Caco-2 (cell line): ENCODE data around the gene AKAP12. TPM values are rescaled to one million over a fixed set of nuclear protein-coding genes. Genes with fewer than 3 reads are reported as not detected.

ENCODE experiments used
- BruUV-seq: library from RNA; stranded (reverse); fragments of 400-500 nt; replicated peaks from 2 replicates; lab custom pipeline; 2021; lab: Mats Ljungman, UMichigan
- CTCF ChIA-PET: fragments of 300-600 bp; sonication (Branson Sonifier 250); formaldehyde crosslinking; loops from one replicate; lab custom pipeline; 2022; ENCODE audit warnings: antibody characterized with exemption; lab: Charles Lee
- POLR2A ChIA-PET: fragments of 300-600 bp; sonication (Branson Sonifier 250); formaldehyde crosslinking; loops from one replicate; lab custom pipeline; 2022; ENCODE audit warnings: antibody characterized with exemption; lab: Charles Lee
- DNase-seq, 2 experiments: peaks; one replicate each; pipeline versions ENCODE4 v3.0.0 to v3.0.0-alpha.2; 2020 to 2022
- H3K27me3 ChIP-seq: replicated peaks from 2 replicates; pipeline ENCODE4 v1.6.0; 2011; ENCODE audit warnings: low read length; ENCODE audit not compliant: control insufficient read depth, insufficient read depth
- H3K36me3 ChIP-seq: 2 replicates; pipeline ENCODE4 v1.5.1; 2011; ENCODE audit warnings: low read length; ENCODE audit not compliant: control insufficient read depth, insufficient read depth
- H3K4me1 ChIP-seq: fragments of 250-450 bp; sonication (Bioruptor Pico); 2 replicates; pipeline ENCODE4 v1.5.1; 2020; ENCODE audit warnings: mild to moderate bottlenecking
- H3K4me3 ChIP-seq: 2 replicates; pipeline ENCODE4 v1.5.1; 2011; ENCODE audit warnings: low read depth, mild to moderate bottlenecking, control low read depth, low read length
- H3K9me3 ChIP-seq: fragments of 250-450 bp; sonication (Bioruptor Pico); 2 replicates; pipeline ENCODE4 v1.5.1; 2020; ENCODE audit warnings: mild to moderate bottlenecking, moderate library complexity
- H3K27ac Mint-ChIP-seq: one replicate; pipeline ENCODE4 v1.8.0; 2022; ENCODE audit warnings: mixed read lengths; ENCODE audit not compliant: unreplicated experiment
- H3K27me3 Mint-ChIP-seq: one replicate; pipeline ENCODE4 v1.8.0; 2022; ENCODE audit warnings: mixed read lengths; ENCODE audit not compliant: insufficient read depth, unreplicated experiment
- H3K36me3 Mint-ChIP-seq: one replicate; pipeline ENCODE4 v1.8.0; 2022; ENCODE audit warnings: mild to moderate bottlenecking, mixed read lengths; ENCODE audit not compliant: insufficient read depth, unreplicated experiment
- H3K4me1 Mint-ChIP-seq: one replicate; pipeline ENCODE4 v1.8.0; 2022; ENCODE audit warnings: low read depth, mixed read lengths; ENCODE audit not compliant: unreplicated experiment
- H3K4me3 Mint-ChIP-seq: one replicate; pipeline ENCODE4 v1.8.0; 2022; ENCODE audit warnings: mild to moderate bottlenecking, moderate library complexity, mixed read lengths; ENCODE audit not compliant: unreplicated experiment
- H3K9me3 Mint-ChIP-seq: one replicate; pipeline ENCODE4 v1.8.0; 2022; ENCODE audit warnings: mixed read lengths; ENCODE audit not compliant: unreplicated experiment
- intact Hi-C: fragments of 100-400 bp; cut with micrococcal nuclease; formaldehyde crosslinking; loops from one replicate; pipeline ENCODE4 v1.10.0; 2022; ENCODE audit not compliant: unreplicated experiment
- total RNA-seq: library from RNA; stranded (reverse); gene quantifications from 2 replicates; pipeline ENCODE4 v1.2.3, GENCODE V29; 2022
- TF ChIP-seq, protein P1 (sequence below), 2 experiments: fragments of 200-600 bp in 1 of 2; IDR thresholded peaks; 1 replicate in 1 of 2; 2 replicates in 1 of 2; pipeline versions ENCODE4 v1.5.1 to v1.8.0; 2011 to 2022; ENCODE audit warnings: antibody characterized with exemption in 1 of 2, control low read depth in 1 of 2, inconsistent platforms in 1 of 2, low read depth in 1 of 2, low read length in 1 of 2, mild to moderate bottlenecking in 1 of 2, moderate library complexity in 1 of 2; ENCODE audit not compliant: insufficient read depth in 1 of 2, severe bottlenecking in 1 of 2, unreplicated experiment in 1 of 2

The AKAP12 gene
- total RNA-seq, 1 experiment from 2014 or later: 0.93 TPM

DNA sequence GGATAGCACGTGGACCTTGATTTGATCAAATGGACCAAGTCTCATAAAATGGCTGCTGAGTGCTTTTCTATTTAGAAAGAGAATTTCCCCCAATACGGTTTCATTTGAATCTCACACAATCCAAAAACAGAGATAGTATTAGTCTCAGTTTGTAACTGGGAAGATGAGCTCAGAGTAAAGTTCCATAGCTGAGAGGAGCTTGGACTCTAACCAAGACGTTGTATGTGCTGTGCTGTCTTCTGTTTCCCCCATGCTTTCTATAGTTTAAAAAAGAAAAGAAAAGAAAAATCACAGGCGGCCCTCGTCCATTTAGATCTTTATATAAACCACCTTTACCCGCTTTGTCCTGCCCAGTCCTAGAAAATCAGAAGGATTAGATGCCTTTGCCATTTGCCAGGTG, 58.1 kb downstream of the AKAP12 start:
- Histone ChIP-seq H3K4me3 (no peak overlapping the region), H3K9me3 (no peaks in the 10 kb centered on the region), H3K27me3 (no peaks in the 10 kb centered on the region; the same call in 1 of the 2 replicates), H3K36me3 (no peaks in the 10 kb centered on the region), H3K4me1 (no peaks in the 10 kb centered on the region)
- intact Hi-C loops: no loop called here
- ChIA-PET CTCF (no interaction called here), POLR2A (no interaction called here)
- BruUV-seq: no TSS peak
- TF ChIP-seq, protein P1, sequence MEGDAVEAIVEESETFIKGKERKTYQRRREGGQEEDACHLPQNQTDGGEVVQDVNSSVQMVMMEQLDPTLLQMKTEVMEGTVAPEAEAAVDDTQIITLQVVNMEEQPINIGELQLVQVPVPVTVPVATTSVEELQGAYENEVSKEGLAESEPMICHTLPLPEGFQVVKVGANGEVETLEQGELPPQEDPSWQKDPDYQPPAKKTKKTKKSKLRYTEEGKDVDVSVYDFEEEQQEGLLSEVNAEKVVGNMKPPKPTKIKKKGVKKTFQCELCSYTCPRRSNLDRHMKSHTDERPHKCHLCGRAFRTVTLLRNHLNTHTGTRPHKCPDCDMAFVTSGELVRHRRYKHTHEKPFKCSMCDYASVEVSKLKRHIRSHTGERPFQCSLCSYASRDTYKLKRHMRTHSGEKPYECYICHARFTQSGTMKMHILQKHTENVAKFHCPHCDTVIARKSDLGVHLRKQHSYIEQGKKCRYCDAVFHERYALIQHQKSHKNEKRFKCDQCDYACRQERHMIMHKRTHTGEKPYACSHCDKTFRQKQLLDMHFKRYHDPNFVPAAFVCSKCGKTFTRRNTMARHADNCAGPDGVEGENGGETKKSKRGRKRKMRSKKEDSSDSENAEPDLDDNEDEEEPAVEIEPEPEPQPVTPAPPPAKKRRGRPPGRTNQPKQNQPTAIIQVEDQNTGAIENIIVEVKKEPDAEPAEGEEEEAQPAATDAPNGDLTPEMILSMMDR (IDR thresholded peaks at IDR 0.05; ENCODE audit: insufficient read depth in 1 of 2, low read depth in 1 of 2, low read length in 1 of 2, severe bottlenecking in 1 of 2, unreplicated experiment in 1 of 2): no peak
- Mint-ChIP-seq H3K27ac (no peak overlapping the region), H3K4me1 (no peaks in the 10 kb centered on the region), H3K27me3 (peaks cover 7% of the 10 kb centered on the region), H3K4me3 (no peak overlapping the region), H3K36me3 (no peaks in the 10 kb centered on the region), H3K9me3 (no peaks in the 10 kb centered on the region)
- no peak for DNase-seq

DNA sequence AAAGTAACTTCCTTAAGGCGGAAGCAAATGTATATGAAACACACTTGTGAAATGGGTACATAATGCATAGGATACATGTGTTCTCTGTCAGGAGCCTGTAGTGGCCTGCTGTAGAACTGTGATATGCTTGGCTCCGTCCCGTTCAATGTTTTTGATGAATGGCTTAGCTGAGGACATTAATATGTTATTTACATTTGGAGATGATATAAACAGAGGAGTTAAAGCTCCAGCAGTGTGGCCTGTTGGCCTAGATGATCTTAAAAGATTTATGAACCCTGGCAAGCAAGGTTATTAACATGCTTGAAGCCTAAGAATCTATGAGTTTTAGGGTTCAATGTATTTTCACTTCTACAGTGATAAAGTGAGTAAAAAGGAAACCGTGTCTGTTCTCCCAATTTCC, 59.2 kb downstream of the AKAP12 start:
- ChIA-PET CTCF (no interaction called here), POLR2A (no interaction called here)
- no peaks in the 10 kb centered on the region for H3K36me3 ChIP-seq
- H3K4me1 ChIP-seq: no peaks in the 10 kb centered on the region
- Mint-ChIP-seq H3K4me1 (no peaks in the 10 kb centered on the region), H3K27ac (no peak overlapping the region), H3K4me3 (no peak overlapping the region), H3K27me3 (peaks cover 8% of the 10 kb centered on the region), H3K36me3 (no peaks in the 10 kb centered on the region), H3K9me3 (no peaks in the 10 kb centered on the region)
- no peaks in the 10 kb centered on the region; the same call in 1 of the 2 replicates for H3K27me3 ChIP-seq
- no peak overlapping the region for H3K4me3 ChIP-seq
- H3K9me3 ChIP-seq: no peaks in the 10 kb centered on the region
- DNase-seq: no peak
- no TSS peak for BruUV-seq
- intact Hi-C loops: no loop called here
- TF ChIP-seq, protein P1 (IDR thresholded peaks at IDR 0.05; ENCODE audit: insufficient read depth in 1 of 2, low read depth in 1 of 2, low read length in 1 of 2, severe bottlenecking in 1 of 2, unreplicated experiment in 1 of 2): no peak

DNA sequence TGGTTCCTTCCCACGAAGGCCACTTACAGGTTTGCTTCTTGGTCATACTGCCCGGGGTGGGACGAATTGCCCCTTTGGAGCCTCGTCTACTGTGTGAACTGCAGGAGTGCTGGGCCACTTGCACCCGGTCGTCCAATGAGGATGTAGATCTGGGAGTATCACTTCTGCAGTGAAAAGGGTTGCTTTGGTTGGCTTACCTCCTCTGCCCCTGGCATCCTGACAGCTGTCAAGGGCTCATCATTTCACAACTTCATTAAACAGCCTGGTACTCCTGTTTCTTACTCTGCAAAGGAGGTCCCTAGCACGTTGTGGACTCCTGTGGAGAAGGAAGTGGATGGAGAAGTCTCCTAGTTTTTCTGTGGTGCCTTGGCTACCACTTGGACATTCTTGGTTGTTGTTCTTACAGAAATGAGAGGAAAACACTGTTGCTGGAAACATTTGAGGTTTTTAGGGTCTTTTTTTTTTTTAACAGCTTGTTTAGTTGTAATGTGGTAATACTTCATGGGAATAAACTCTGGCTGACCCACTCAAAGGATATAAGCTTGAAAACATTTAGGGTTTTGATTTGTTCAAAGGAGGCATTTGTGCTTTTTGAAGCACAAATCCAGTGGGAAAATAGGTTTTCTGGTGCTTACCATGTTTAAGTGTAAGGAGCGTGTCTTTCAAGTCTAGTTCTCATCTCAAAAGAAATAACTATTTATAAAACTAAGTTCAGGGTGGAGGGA, 60.7 kb downstream of the AKAP12 start:
- DNase-seq: no peak
- Histone ChIP-seq H3K4me1 (no peaks in the 10 kb centered on the region), H3K27me3 (no peaks in the 10 kb centered on the region; the same call in none of the 2 replicates), H3K4me3 (no peak overlapping the region), H3K9me3 (no peaks in the 10 kb centered on the region), H3K36me3 (no peaks in the 10 kb centered on the region)
- TF ChIP-seq, protein P1 (IDR thresholded peaks at IDR 0.05; ENCODE audit: insufficient read depth in 1 of 2, low read depth in 1 of 2, low read length in 1 of 2, severe bottlenecking in 1 of 2, unreplicated experiment in 1 of 2): no peak
- POLR2A ChIA-PET: no interaction called here
- BruUV-seq: no TSS peak
- no peak overlapping the region for H3K4me3 Mint-ChIP-seq
- no peaks in the 10 kb centered on the region for H3K36me3 Mint-ChIP-seq
- intact Hi-C loops: no loop called here
- CTCF ChIA-PET: no interaction called here
- H3K9me3 Mint-ChIP-seq: no peaks in the 10 kb centered on the region
- H3K27ac Mint-ChIP-seq: no peak overlapping the region
- H3K27me3 Mint-ChIP-seq: peaks cover 8% of the 10 kb centered on the region
- no peaks in the 10 kb centered on the region for H3K4me1 Mint-ChIP-seq
